Endothelial cell of umbilical vein (primary cell): Measurements from ENCODE around the gene CTIF. TPM values are rescaled to one million over a fixed set of nuclear protein-coding genes. Genes with fewer than 3 reads are reported as not detected.

Experiments
- BruUV-seq: library from RNA; stranded (reverse); fragments of 400-500 nt; replicated peaks from 2 replicates; lab custom pipeline; 2021; lab: Mats Ljungman, UMichigan
- CTCF ChIA-PET: fragments of 300-600, 350-600 bp; sonication (Branson Sonifier 250); formaldehyde crosslinking; loops from one replicate; lab custom pipeline; 2021; ENCODE audit warnings: antibody characterized with exemption, inconsistent platforms; lab: Charles Lee
- POLR2A ChIA-PET: fragments of 300-600, 350-600 bp; sonication (Branson Sonifier 250); formaldehyde crosslinking; loops from one replicate; lab custom pipeline; 2021; ENCODE audit warnings: antibody characterized with exemption, inconsistent platforms; lab: Charles Lee
- DNase-seq: peaks from one replicate; pipeline ENCODE4 v3.0.0-alpha.2; 2011; ENCODE audit warnings: low read depth, low spot score
- FAIRE-seq: peaks from 2 replicates; lab custom pipeline; 2011; peaks lifted over from hg19 to GRCh38; lab: Jason Lieb, UNC
- H2AFZ ChIP-seq: 2 replicates; pipeline ENCODE4 v1.6.0; 2012; ENCODE audit warnings: low read depth, low read length, control low read depth, inconsistent platforms
- H3K27ac ChIP-seq: 2 replicates; pipeline ENCODE4 v1.5.1; 2011; ENCODE audit warnings: low read depth, mild to moderate bottlenecking, control low read depth, low read length, moderate library complexity; ENCODE audit not compliant: insufficient read depth
- H3K27me3 ChIP-seq, 2 experiments: 2 replicates each; pipeline versions ENCODE4 v1.6.0 to v1.6.1; 2011; ENCODE audit warnings: low read length in 2 of 2, mixed read lengths in 1 of 2; ENCODE audit not compliant: control insufficient read depth in 2 of 2, insufficient read depth in 2 of 2
- H3K36me3 ChIP-seq, 2 experiments: 2 replicates in 1 of 2; 3 replicates in 1 of 2; pipeline ENCODE4 v1.5.1; 2011; ENCODE audit warnings: low read length in 2 of 2, mild to moderate bottlenecking in 1 of 2, moderate library complexity in 1 of 2; ENCODE audit not compliant: control insufficient read depth in 2 of 2, insufficient read depth in 2 of 2; ENCODE audit errors: extremely low read depth in 1 of 2
- H3K4me1 ChIP-seq: 3 replicates; pipeline ENCODE4 v1.5.1; 2011; ENCODE audit warnings: mild to moderate bottlenecking, low read length; ENCODE audit not compliant: control insufficient read depth, insufficient read depth; ENCODE audit errors: extremely low read depth
- H3K4me2 ChIP-seq: 2 replicates; pipeline ENCODE4 v1.6.1; 2011; ENCODE audit warnings: low read length, control low read depth, mixed read lengths; ENCODE audit not compliant: insufficient read depth
- H3K4me3 ChIP-seq, 3 experiments: fragments of 200-600 bp in 1 of 3; sonication (generic), shearing (Covaris generic) in 1 of 3; replicated peaks in 1 of 3; 2 replicates each; pipeline ENCODE4 v1.5.1; 2011 to 2016; ENCODE audit warnings: control low read depth in 3 of 3, low read length in 3 of 3, mild to moderate bottlenecking in 2 of 3, inconsistent platforms in 1 of 3, low read depth in 1 of 3, moderate library complexity in 1 of 3; ENCODE audit not compliant: insufficient read depth in 1 of 3
- H3K79me2 ChIP-seq: 2 replicates; pipeline ENCODE4 v1.6.0; 2012; ENCODE audit warnings: low read length, inconsistent platforms; ENCODE audit not compliant: control insufficient read depth, insufficient read depth
- H3K9ac ChIP-seq: replicated peaks from 2 replicates; pipeline ENCODE3; 2011; ENCODE audit warnings: low read length, control low read depth; ENCODE audit not compliant: insufficient read depth; ENCODE audit errors: extremely low read depth
- H3K9me1 ChIP-seq: replicated peaks from 3 replicates; pipeline ENCODE4 v1.6.0; 2011; ENCODE audit warnings: mild to moderate bottlenecking, low read length; ENCODE audit not compliant: control insufficient read depth, insufficient read depth; ENCODE audit errors: extremely low read depth
- H3K9me3 ChIP-seq: replicated peaks from 2 replicates; pipeline ENCODE4 v1.5.1; 2012; ENCODE audit warnings: low read length, inconsistent platforms; ENCODE audit not compliant: control insufficient read depth, insufficient read depth
- H4K20me1 ChIP-seq: replicated peaks from 2 replicates; pipeline ENCODE3; 2011; ENCODE audit warnings: mild to moderate bottlenecking, low read length; ENCODE audit not compliant: control insufficient read depth, insufficient read depth; ENCODE audit errors: extremely low read depth
- CTCF ChIP-seq, 2 donors: IDR thresholded peaks; 1 replicate in 1 of 2; 2 replicates in 1 of 2; pipeline ENCODE4 v1.5.1; 2011; ENCODE audit warnings: low read length in 2 of 2, mild to moderate bottlenecking in 2 of 2, moderate library complexity in 2 of 2, control low read depth in 1 of 2, inconsistent platforms in 1 of 2, low read depth in 1 of 2; ENCODE audit not compliant: insufficient read depth in 1 of 2; ENCODE audit errors: extremely low read depth in 1 of 2
- EZH2 ChIP-seq: IDR thresholded peaks from 2 replicates; pipeline ENCODE4 v1.6.1; 2012; ENCODE audit warnings: borderline replicate concordance, low read depth, mild to moderate bottlenecking, moderate library complexity, low read length, inconsistent platforms; ENCODE audit not compliant: severe bottlenecking
- FOS ChIP-seq: IDR thresholded peaks from 2 replicates; pipeline ENCODE4 v1.6.1; 2011; ENCODE audit warnings: mild to moderate bottlenecking, low read length, moderate library complexity, borderline replicate concordance; ENCODE audit not compliant: insufficient read depth
- GATA2 ChIP-seq: IDR thresholded peaks from 2 replicates; pipeline ENCODE4 v1.7.0; 2011; ENCODE audit warnings: low read depth, mild to moderate bottlenecking, moderate library complexity, mixed read lengths, low read length; ENCODE audit not compliant: insufficient read length, insufficient read depth
- JUN ChIP-seq: IDR thresholded peaks from 2 replicates; pipeline ENCODE4 v1.6.1; 2011; ENCODE audit warnings: borderline replicate concordance, low read depth; ENCODE audit not compliant: insufficient read length, insufficient read depth
- MAX ChIP-seq: IDR thresholded peaks from 2 replicates; pipeline ENCODE4 v1.6.1; 2011; ENCODE audit not compliant: insufficient read depth, insufficient read length
- MYC ChIP-seq: IDR thresholded peaks from one replicate; pipeline ENCODE4 v1.6.1; 2011; ENCODE audit warnings: mild to moderate bottlenecking, low read depth, low read length
- POLR2A ChIP-seq: IDR thresholded peaks from 2 replicates; pipeline ENCODE4 v1.6.1; 2012; ENCODE audit warnings: low read depth, mild to moderate bottlenecking, control low read depth, low read length
- POLR2AphosphoS5 ChIP-seq: IDR thresholded peaks from 2 replicates; pipeline ENCODE4 v1.6.1; 2012; ENCODE audit warnings: low read depth, mild to moderate bottlenecking, control low read depth, low read length, moderate library complexity; ENCODE audit not compliant: insufficient read depth
- dilution Hi-C: fragments of 300-500 bp; cut with MboI; formaldehyde crosslinking; loops from one replicate; pipeline ENCODE4 v1.15.0; 2019; ENCODE audit warnings: low sequenced_read_pairs; ENCODE audit not compliant: extremely low pct_ligation_motif_present
- intact Hi-C: fragments of 100-400 bp; cut with micrococcal nuclease; formaldehyde crosslinking; loops from one replicate; pipeline ENCODE4 v1.10.0; 2022
- polyA plus RNA-seq, 4 experiments: library from polyadenylated mRNA; depleted of rRNA in 3 of 4; stranded (reverse) in 3 of 4; unstranded in 1 of 4; fragments of >200 nt; gene quantifications; 2 replicates each; pipeline versions ENCODE4 v1.2.1 to v1.2.3, GENCODE V29; 2011 to 2012; ENCODE audit warnings: missing spikeins in 1 of 4
- total RNA-seq: library from RNA; stranded (reverse); gene quantifications from 2 replicates; pipeline ENCODE4 v1.2.3, GENCODE V29; 2021

Gene CTIF
- total and polyA plus RNA-seq, 2 donors (not counting 3 experiments of a cell fraction or from before 2014, with no cell fraction given): 20.9 to 57.7 TPM

- no peak overlapping the region for H3K4me3 ChIP-seq
- no peaks in the 10 kb centered on the region for H3K9me1 ChIP-seq
- H2AFZ ChIP-seq: no peak overlapping the region
- intact Hi-C loops (no loop called here), dilution Hi-C loops (no loop called here)
- POLR2A ChIA-PET: no interaction called here
- CTCF ChIA-PET: no interaction called here
- no peak overlapping the region for H3K27ac ChIP-seq
- no peak for FAIRE-seq
- BruUV-seq: no TSS peak
- TF ChIP-seq MYC: no peak
- no peak for TF ChIP-seq POLR2AphosphoS5
- no peak for TF ChIP-seq CTCF (IDR thresholded peaks at IDR 0.05; ENCODE audit: extremely low read depth in 1 of 2, insufficient read depth in 1 of 2, low read depth in 1 of 2, low read length in 2 of 2)
- TF ChIP-seq FOS: no peak
- TF ChIP-seq MAX: no peak
- no peak for TF ChIP-seq JUN
- no peak for TF ChIP-seq POLR2A
- TF ChIP-seq GATA2: no peak
- no peak for TF ChIP-seq EZH2
- no peak overlapping the region for H3K9ac ChIP-seq
- H3K27me3 ChIP-seq: no peaks in the 10 kb centered on the region
- H4K20me1 ChIP-seq: no peaks in the 10 kb centered on the region
- H3K36me3 ChIP-seq: peaks cover 0 to 5% of the 10 kb centered on the region in 2 experiments
- H3K9me3 ChIP-seq: no peaks in the 10 kb centered on the region
- H3K4me1 ChIP-seq: peaks cover 5% of the 10 kb centered on the region
- DNase-seq: no peak
- H3K79me2 ChIP-seq: peaks cover 2% of the 10 kb centered on the region
- H3K4me2 ChIP-seq: no peak overlapping the region
These were observed 14.4 kb downstream of the CTIF start for GRCh38 chr18:48553236-48553635.
